ENCODE measurements around the gene COL12A1. TPM values are rescaled to one million over a fixed set of nuclear protein-coding genes. Genes with fewer than 3 reads are reported as not detected.

COL12A1 gene
- total RNA-seq, 2 experiments from 2014 or later: not detected

GRCh38 chr6:75170691-75171560 is 34.9 kb downstream of the COL12A1 start:
- no peak overlapping the region for H3K4me3 Mint-ChIP-seq
- TF ChIP-seq CTCF (IDR thresholded peaks at IDR 0.05): no peak
- peaks cover 49% of the 10 kb centered on the region for H3K27me3 Mint-ChIP-seq
- intact Hi-C loops (cut with DNase I, micrococcal nuclease): no loop called here
- Histone ChIP-seq H3K9me3 (ENCODE audit: control insufficient read depth in 1 of 2, insufficient read depth in 1 of 2, low read length in 2 of 2) (no peaks in the 10 kb centered on the region), H3K4me3 (ENCODE audit: low read length) (no peak overlapping the region), H3K36me3 (ENCODE audit: insufficient read depth, low read length) (no peaks in the 10 kb centered on the region), H3K4me1 (ENCODE audit: insufficient read depth, low read length) (no peaks in the 10 kb centered on the region), H3K27ac (ENCODE audit: low read depth in 1 of 2, low read length in 2 of 2) (no peak overlapping the region), H3K27me3 (ENCODE audit: control insufficient read depth in 1 of 2, insufficient read depth in 2 of 2, low read length in 2 of 2) (peaks cover 2 to 7% of the 10 kb centered on the region in 2 experiments)
- ChIA-PET POLR2A (no interaction called here), CTCF (no interaction called here)
- no peaks in the 10 kb centered on the region for H3K36me3 Mint-ChIP-seq (ENCODE audit: low read depth)
- H3K9me3 Mint-ChIP-seq: no peaks in the 10 kb centered on the region
- ATAC-seq (ENCODE audit: poor library complexity) (no peak), DNase-seq (no peak)
- no peaks in the 10 kb centered on the region for H3K4me1 Mint-ChIP-seq (ENCODE audit: low read depth)
- no peak overlapping the region for H3K27ac Mint-ChIP-seq

GRCh38 chr6:75169689-75170586 is 35.9 kb downstream of the COL12A1 start:
- intact Hi-C loops (cut with DNase I, micrococcal nuclease): no loop called here

GRCh38 chr6:75167851-75168250 is 38.0 kb downstream of the COL12A1 start:
- Histone ChIP-seq H3K27ac (ENCODE audit: low read depth in 1 of 2, low read length in 2 of 2) (no peak overlapping the region), H3K9me3 (ENCODE audit: control insufficient read depth in 1 of 2, insufficient read depth in 1 of 2, low read length in 2 of 2) (no peaks in the 10 kb centered on the region), H3K27me3 (ENCODE audit: control insufficient read depth in 1 of 2, insufficient read depth in 2 of 2, low read length in 2 of 2) (peaks cover 0 to 7% of the 10 kb centered on the region in 2 experiments), H3K36me3 (ENCODE audit: insufficient read depth, low read length) (no peaks in the 10 kb centered on the region), H3K4me1 (ENCODE audit: insufficient read depth, low read length) (no peaks in the 10 kb centered on the region), H3K4me3 (ENCODE audit: low read length) (no peak overlapping the region)
- ATAC-seq (ENCODE audit: poor library complexity) (no peak), DNase-seq (no peak)
- CTCF ChIA-PET: no interaction called here
- no peaks in the 10 kb centered on the region for H3K36me3 Mint-ChIP-seq (ENCODE audit: low read depth)
- no peaks in the 10 kb centered on the region for H3K9me3 Mint-ChIP-seq
- intact Hi-C loops (cut with DNase I, micrococcal nuclease): no loop called here
- peaks cover 40% of the 10 kb centered on the region for H3K27me3 Mint-ChIP-seq
- H3K27ac Mint-ChIP-seq: no peak overlapping the region
- no peaks in the 10 kb centered on the region for H3K4me1 Mint-ChIP-seq (ENCODE audit: low read depth)
- no peak overlapping the region for H3K4me3 Mint-ChIP-seq
- POLR2A ChIA-PET: no interaction called here
- TF ChIP-seq CTCF (IDR thresholded peaks at IDR 0.05): no peak

More at GRCh38 chr6:75169689-75170586, 35.9 kb downstream of the COL12A1 start:
- Histone ChIP-seq H3K36me3 (ENCODE audit: insufficient read depth, low read length) (no peaks in the 10 kb centered on the region), H3K4me3 (ENCODE audit: low read length) (no peak overlapping the region), H3K4me1 (ENCODE audit: insufficient read depth, low read length) (no peaks in the 10 kb centered on the region), H3K27me3 (ENCODE audit: control insufficient read depth in 1 of 2, insufficient read depth in 2 of 2, low read length in 2 of 2) (peaks cover 2 to 7% of the 10 kb centered on the region in 2 experiments), H3K27ac (ENCODE audit: low read depth in 1 of 2, low read length in 2 of 2) (no peak overlapping the region), H3K9me3 (ENCODE audit: control insufficient read depth in 1 of 2, insufficient read depth in 1 of 2, low read length in 2 of 2) (no peaks in the 10 kb centered on the region)
- Mint-ChIP-seq H3K27me3 (peaks cover 46% of the 10 kb centered on the region), H3K36me3 (ENCODE audit: low read depth) (no peaks in the 10 kb centered on the region), H3K27ac (no peak overlapping the region), H3K4me1 (ENCODE audit: low read depth) (no peaks in the 10 kb centered on the region), H3K4me3 (no peak overlapping the region), H3K9me3 (no peaks in the 10 kb centered on the region)
- no peak for TF ChIP-seq CTCF (IDR thresholded peaks at IDR 0.05)
- ATAC-seq (ENCODE audit: poor library complexity): no peak
- no peak for DNase-seq
- CTCF ChIA-PET: no interaction called here
- POLR2A ChIA-PET: no interaction called here
